ENCODE measurements around the gene CCDC142.

DNA sequence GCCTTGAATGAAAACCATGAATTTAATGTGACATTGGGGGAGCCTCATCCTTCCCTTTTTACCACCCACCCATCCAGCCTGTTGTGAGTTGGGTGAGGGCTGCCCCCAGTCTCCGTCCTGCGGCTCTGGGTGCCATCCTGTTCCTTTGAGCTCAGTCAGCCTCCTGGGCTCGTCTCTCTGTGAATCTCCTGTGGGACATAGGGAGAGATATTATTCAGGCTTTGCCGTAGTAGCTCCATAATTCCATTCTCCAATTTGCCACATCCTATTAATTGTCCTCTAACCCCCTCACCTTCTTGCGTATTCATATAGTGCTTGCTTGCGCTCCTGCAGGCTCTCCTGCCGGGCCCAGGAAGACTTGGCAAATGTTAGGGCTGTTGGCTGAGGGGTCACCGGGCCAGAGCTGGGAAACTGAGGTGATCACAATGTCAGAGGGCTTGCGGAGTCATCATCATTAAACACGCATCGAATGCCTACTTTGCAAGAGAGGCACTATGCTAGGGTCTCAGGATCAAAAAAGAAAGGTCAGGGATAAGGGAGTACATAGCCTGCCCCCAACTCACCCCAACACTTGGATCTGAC lies 43.9 kb upstream of the CCDC142 start:
- TF ChIP-seq, protein P1, sequence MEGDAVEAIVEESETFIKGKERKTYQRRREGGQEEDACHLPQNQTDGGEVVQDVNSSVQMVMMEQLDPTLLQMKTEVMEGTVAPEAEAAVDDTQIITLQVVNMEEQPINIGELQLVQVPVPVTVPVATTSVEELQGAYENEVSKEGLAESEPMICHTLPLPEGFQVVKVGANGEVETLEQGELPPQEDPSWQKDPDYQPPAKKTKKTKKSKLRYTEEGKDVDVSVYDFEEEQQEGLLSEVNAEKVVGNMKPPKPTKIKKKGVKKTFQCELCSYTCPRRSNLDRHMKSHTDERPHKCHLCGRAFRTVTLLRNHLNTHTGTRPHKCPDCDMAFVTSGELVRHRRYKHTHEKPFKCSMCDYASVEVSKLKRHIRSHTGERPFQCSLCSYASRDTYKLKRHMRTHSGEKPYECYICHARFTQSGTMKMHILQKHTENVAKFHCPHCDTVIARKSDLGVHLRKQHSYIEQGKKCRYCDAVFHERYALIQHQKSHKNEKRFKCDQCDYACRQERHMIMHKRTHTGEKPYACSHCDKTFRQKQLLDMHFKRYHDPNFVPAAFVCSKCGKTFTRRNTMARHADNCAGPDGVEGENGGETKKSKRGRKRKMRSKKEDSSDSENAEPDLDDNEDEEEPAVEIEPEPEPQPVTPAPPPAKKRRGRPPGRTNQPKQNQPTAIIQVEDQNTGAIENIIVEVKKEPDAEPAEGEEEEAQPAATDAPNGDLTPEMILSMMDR (IDR thresholded peaks at IDR 0.05): no peak
- no peak for TF ChIP-seq POLR2AphosphoS5 (IDR thresholded peaks at IDR 0.05)
